B cell (primary cell): ENCODE data around the gene OR2W3. TPM values are rescaled to one million over a fixed set of nuclear protein-coding genes. Genes with fewer than 3 reads are reported as not detected.

ENCODE experiments used
- ATAC-seq: fragments of 200-7000 bp; cut with Tn5 transposase; one replicate; pipeline ENCODE4 v1.10.0; 2021; ENCODE audit warnings: low read depth, mild to moderate bottlenecking, moderate number of reproducible peaks, moderate library complexity
- CTCF ChIA-PET: fragments of 350-600 bp; sonication (Branson Sonifier 250); formaldehyde crosslinking; loops from one replicate; lab custom pipeline; 2021; ENCODE audit warnings: antibody characterized with exemption, inconsistent platforms; lab: Charles Lee
- POLR2A ChIA-PET: fragments of 350-600 bp; sonication (Branson Sonifier 250); formaldehyde crosslinking; loops from one replicate; lab custom pipeline; 2021; ENCODE audit warnings: antibody characterized with exemption; lab: Charles Lee
- DNase-seq: peaks from one replicate; pipeline ENCODE4 v3.0.0; 2013
- H2AFZ ChIP-seq: 2 replicates; pipeline ENCODE4 v1.6.1; 2012; ENCODE audit warnings: mild to moderate bottlenecking, low read depth, low read length; ENCODE audit not compliant: insufficient read depth, poor library complexity, severe bottlenecking
- H3K27ac ChIP-seq, 2 donors: 1 replicate in 1 of 2; 2 replicates in 1 of 2; pipeline ENCODE4 v1.5.1; 2012 to 2013; ENCODE audit warnings: low read length in 2 of 2, mild to moderate bottlenecking in 2 of 2, moderate library complexity in 1 of 2
- H3K27me3 ChIP-seq, 4 experiments: fragments of 200-600 bp in 1 of 4; sonication (generic) in 1 of 4; replicated peaks in 1 of 4; 1 replicate in 2 of 4; 2 replicates in 2 of 4; pipeline versions ENCODE4 v1.6.1 to v1.7.0; 2013 to 2016; ENCODE audit warnings: low read length in 3 of 4, mild to moderate bottlenecking in 2 of 4, mixed read lengths in 1 of 4, moderate library complexity in 1 of 4; ENCODE audit not compliant: insufficient read depth in 4 of 4, control insufficient read depth in 3 of 4; ENCODE audit errors: control extremely low read depth in 1 of 4
- H3K36me3 ChIP-seq, 2 experiments: replicated peaks in 1 of 2; 1 replicate in 1 of 2; 2 replicates in 1 of 2; pipeline versions ENCODE4 v1.6.1 to v1.7.1; 2013; ENCODE audit warnings: low read length in 1 of 2; ENCODE audit not compliant: insufficient read depth in 2 of 2, control insufficient read depth in 1 of 2; ENCODE audit errors: control extremely low read depth in 1 of 2, extremely low read depth in 1 of 2
- H3K4me1 ChIP-seq, 2 donors: fragments of 200-600 bp in 1 of 2; sonication (generic) in 1 of 2; 1 replicate in 1 of 2; 2 replicates in 1 of 2; pipeline versions ENCODE4 v1.5.1 to v1.6.1; 2013 to 2017; ENCODE audit warnings: low read length in 2 of 2; ENCODE audit not compliant: control insufficient read depth in 2 of 2, insufficient read depth in 2 of 2
- H3K4me2 ChIP-seq: replicated peaks from 2 replicates; pipeline ENCODE3; 2012; ENCODE audit warnings: mild to moderate bottlenecking, low read depth, low read length; ENCODE audit not compliant: poor library complexity, severe bottlenecking
- H3K4me3 ChIP-seq, 5 experiments: fragments of 200-600 bp in 1 of 5; sonication (generic) in 1 of 5; 1 replicate in 3 of 5; 2 replicates in 2 of 5; pipeline versions ENCODE4 v1.5.1 to v1.7.0; 2011 to 2016; ENCODE audit warnings: low read length in 4 of 5, mild to moderate bottlenecking in 4 of 5, low read depth in 2 of 5, control low read depth in 1 of 5, moderate library complexity in 1 of 5; ENCODE audit not compliant: insufficient read depth in 1 of 5; ENCODE audit errors: control extremely low read depth in 1 of 5, extremely low read depth in 1 of 5
- H3K79me2 ChIP-seq: fragments of 200-600 bp; sonication (generic); one replicate; pipeline ENCODE4 v1.6.0; 2016; ENCODE audit warnings: low read length; ENCODE audit not compliant: control insufficient read depth, insufficient read depth
- H3K9ac ChIP-seq: fragments of 200-600 bp; sonication (generic); 2 replicates; pipeline ENCODE4 v1.6.1; 2017; ENCODE audit warnings: mild to moderate bottlenecking, low read length, moderate library complexity
- H3K9me3 ChIP-seq, 3 donors: one replicate each; pipeline versions ENCODE4 v1.6.1 to v1.7.1; 2013; ENCODE audit warnings: low read length in 2 of 3; ENCODE audit not compliant: control insufficient read depth in 2 of 3, insufficient read depth in 1 of 3; ENCODE audit errors: control extremely low read depth in 1 of 3
- H4K20me1 ChIP-seq: 2 replicates; pipeline ENCODE4 v1.6.0; 2012; ENCODE audit warnings: mild to moderate bottlenecking, low read length; ENCODE audit not compliant: insufficient read depth, control insufficient read depth, poor library complexity, severe bottlenecking
- H3K27ac Mint-ChIP-seq: one replicate; pipeline ENCODE4 v1.8.0; 2021; ENCODE audit warnings: mixed read lengths
- H3K27me3 Mint-ChIP-seq: one replicate; pipeline ENCODE4 v1.8.0; 2021; ENCODE audit warnings: mixed read lengths
- H3K4me1 Mint-ChIP-seq: one replicate; pipeline ENCODE4 v1.8.0; 2021; ENCODE audit warnings: mixed read lengths
- H3K4me3 Mint-ChIP-seq: one replicate; pipeline ENCODE4 v1.8.0; 2021; ENCODE audit warnings: mixed read lengths
- H3K9me3 Mint-ChIP-seq: one replicate; pipeline ENCODE4 v1.8.0; 2022; ENCODE audit warnings: mixed read lengths; ENCODE audit not compliant: insufficient read depth
- CTCF ChIP-seq: fragments of 200-600 bp; IDR thresholded peaks from one replicate; pipeline ENCODE4 v1.8.0; 2022; ENCODE audit warnings: antibody characterized with exemption, mild to moderate bottlenecking
- EZH2 ChIP-seq: IDR thresholded peaks from 2 replicates; pipeline ENCODE4 v1.6.1; 2012; ENCODE audit warnings: borderline replicate concordance, low read depth, mild to moderate bottlenecking, moderate library complexity, low read length; ENCODE audit not compliant: insufficient read depth, poor library complexity, severe bottlenecking
- WGBS: methylation state at CpG from one replicate; pipeline ENCODE4 v1.1.5; 2013; ENCODE audit warnings: missing lambda C conversion rate; ENCODE audit not compliant: insufficient coverage; 5-methylcytosine and 5-hydroxymethylcytosine counted together
- intact Hi-C: fragments of 100-400 bp; cut with micrococcal nuclease; formaldehyde crosslinking; loops from one replicate; pipeline ENCODE4 v1.10.0; 2022
- polyA plus RNA-seq: library from polyadenylated mRNA; depleted of rRNA; stranded (reverse); fragments of >200 nt; gene quantifications from 2 replicates; pipeline ENCODE4 v1.2.3, GENCODE V29; 2012
- total RNA-seq, 2 donors: library from RNA; stranded (reverse); fragments of 120-200 nt in 1 of 2; gene quantifications; 1 replicate in 1 of 2; 2 replicates in 1 of 2; pipeline versions ENCODE4 v1.2.3 to v1.2.4, GENCODE V29; 2013 to 2022

Gene OR2W3
- total and polyA plus RNA-seq, 2 donors (not counting 1 experiment from before 2014, with no cell fraction given), result 2.5 TPM; not detected in 1

- ChIA-PET POLR2A (no interaction called here), CTCF (interaction anchor here (1.0 kb wide), 1 partner anchor 49 kb away, joined by 3 read pairs; no protein-coding TSS in a partner anchor)
- Histone ChIP-seq H3K36me3 (no peaks in the 10 kb centered on the region), H3K4me1 (peaks cover 4 to 8% of the 10 kb centered on the region in 2 donors), H3K79me2 (no peaks in the 10 kb centered on the region), H4K20me1 (no peaks in the 10 kb centered on the region), H3K27me3 (peaks cover 0 to 7% (median 1%) of the 10 kb centered on the region in 4 experiments), H3K9me3 (peaks cover 0 to 5% (median 0%) of the 10 kb centered on the region in 3 donors), H3K9ac (peak within 1 kb of the TSS; percentile 74), H3K27ac (peak within 1 kb of the TSS in 1 of 2 donors; percentile 34), H3K4me2 (peak within 1 kb of the TSS; percentile 76), H2AFZ (peak within 1 kb of the TSS; percentile 91), H3K4me3 (peak within 1 kb of the TSS; percentile 45 to 81 (median 66))
- WGBS, result under 1% methylated on average over 98 of the region's 109 CpGs
- Mint-ChIP-seq H3K27me3 (peaks cover 35% of the 10 kb centered on the region), H3K4me3 (peak within 1 kb of the TSS; percentile 86), H3K27ac (no peak within 1 kb of the TSS), H3K9me3 (no peaks in the 10 kb centered on the region), H3K4me1 (peaks cover 14% of the 10 kb centered on the region)
- ATAC-seq, result peak; percentile 76
- intact Hi-C loops, result no loop called here
- DNase-seq, result peak; percentile 57
- no peak for TF ChIP-seq EZH2
- TF ChIP-seq CTCF, result peak; percentile 40
Measured at GRCh38 chr1:247857069-247857984, 38.1 kb upstream of the OR2W3 start, which contains the start of gene TRIM58. TRIM58 (plus strand) TSS chr1:247857187; CDS start chr1:247857247, 60 bp downstream.
